Smooth muscle cell (in vitro differentiated cells): ENCODE data around the gene MCTP2. TPM values are rescaled to one million over a fixed set of nuclear protein-coding genes. Genes with fewer than 3 reads are reported as not detected.

Experiments used
- DNase-seq: peaks from one replicate; lab custom pipeline; 2025; ENCODE audit not compliant: unreplicated experiment; lab: John Stamatoyannopoulos, UW
- H2AFZ ChIP-seq: fragments of 200-600 bp; sonication (generic); 2 replicates; pipeline ENCODE4 v1.6.0; 2016; ENCODE audit warnings: antibody characterized with exemption, low read depth, mild to moderate bottlenecking
- H3F3A ChIP-seq: fragments of 200-600 bp; sonication (generic); 2 replicates; pipeline ENCODE4 v1.6.0; 2017; ENCODE audit warnings: antibody characterized with exemption, low read depth
- H3K27ac ChIP-seq: fragments of 200-600 bp; sonication (generic); 2 replicates; pipeline ENCODE4 v1.5.1; 2016; ENCODE audit warnings: low read depth, mild to moderate bottlenecking
- H3K27me3 ChIP-seq: fragments of 200-600 bp; sonication (generic); 2 replicates; pipeline ENCODE4 v1.6.1; 2016; ENCODE audit warnings: low read depth, mild to moderate bottlenecking
- H3K36me3 ChIP-seq: fragments of 200-600 bp; sonication (generic); 2 replicates; pipeline ENCODE4 v1.5.1; 2016; ENCODE audit warnings: low read depth
- H3K4me1 ChIP-seq: fragments of 200-600 bp; sonication (generic); 2 replicates; pipeline ENCODE4 v1.5.1; 2016; ENCODE audit warnings: low read depth
- H3K4me2 ChIP-seq: fragments of 200-600 bp; sonication (generic); 2 replicates; pipeline ENCODE4 v1.6.0; 2016; ENCODE audit warnings: mild to moderate bottlenecking
- H3K4me3 ChIP-seq: fragments of 200-600 bp; sonication (generic); 2 replicates; pipeline ENCODE4 v1.5.1; 2016; ENCODE audit warnings: mild to moderate bottlenecking
- H3K79me2 ChIP-seq: fragments of 200-600 bp; sonication (generic); 2 replicates; pipeline ENCODE4 v1.6.0; 2016; ENCODE audit warnings: low read depth, mild to moderate bottlenecking
- H3K9ac ChIP-seq: fragments of 200-600 bp; sonication (generic); 2 replicates; pipeline ENCODE4 v1.6.0; 2016; ENCODE audit warnings: low read depth
- H3K9me3 ChIP-seq: fragments of 200-600 bp; sonication (generic); replicated peaks from 2 replicates; pipeline ENCODE4 v1.5.1; 2016; ENCODE audit warnings: low read depth
- H4K20me1 ChIP-seq: fragments of 200-600 bp; sonication (generic); 2 replicates; pipeline ENCODE4 v1.6.0; 2016; ENCODE audit warnings: low read depth
- WGBS: methylation state at CpG from one replicate; pipeline ENCODE4 v1.1.7; 2016; ENCODE audit warnings: low lambda C conversion rate; 5-methylcytosine and 5-hydroxymethylcytosine counted together
- polyA plus RNA-seq: library from polyadenylated mRNA; unstranded; fragments of >200 nt; fragmentation: Nextera tagmentation; extraction: Ambion mirVana; gene quantifications from 2 replicates; pipeline ENCODE4 v1.2.1, GENCODE V29; 2016
- total RNA-seq: library from RNA; depleted of rRNA; stranded (reverse); fragments of >200 nt; gene quantifications from 2 replicates; pipeline ENCODE4 v1.2.3, GENCODE V29; 2014
- TF ChIP-seq, protein P1 (sequence below): fragments of 200-600 bp; sonication (generic); IDR thresholded peaks from 2 replicates; pipeline ENCODE4 v1.5.1; 2017; ENCODE audit warnings: borderline replicate concordance, mild to moderate bottlenecking, antibody characterized with exemption; ENCODE audit not compliant: insufficient read depth, poor library complexity, severe bottlenecking

The MCTP2 gene
- total and polyA plus RNA-seq, 2 experiments from 2014 or later = 12.1 to 32.1 TPM

DNA sequence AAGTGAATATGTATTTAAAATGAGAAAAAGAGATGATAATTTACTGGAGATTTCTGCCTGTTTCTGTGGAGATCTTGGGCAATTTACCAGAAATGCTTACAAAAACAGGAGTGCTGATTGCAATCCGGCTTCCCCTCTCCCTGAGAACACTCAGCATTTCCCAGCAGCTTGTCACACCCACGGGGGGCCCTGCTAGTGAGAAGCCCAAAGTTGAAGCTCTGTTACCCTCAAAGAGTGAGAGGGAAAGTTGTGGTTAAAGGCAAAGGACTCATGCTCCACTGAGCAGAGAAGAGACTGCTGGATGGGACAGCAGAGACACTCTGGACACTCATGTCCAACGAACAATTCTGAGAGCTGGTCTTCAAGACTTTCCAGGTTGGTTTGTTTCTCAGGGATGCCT is 2.9 kb downstream of the MCTP2 start:
- Histone ChIP-seq H3K36me3 (no peaks in the 10 kb centered on the region), H3K9ac (no peak overlapping the region), H3K4me3 (no peak overlapping the region), H3F3A (peaks cover 8% of the 10 kb centered on the region), H3K79me2 (peaks cover 26% of the 10 kb centered on the region), H3K27ac (peak overlapping the region; percentile 21), H3K4me1 (peaks cover 11% of the 10 kb centered on the region), H2AFZ (no peak overlapping the region), H3K27me3 (no peaks in the 10 kb centered on the region), H3K4me2 (peak overlapping the region; percentile 89), H3K9me3 (no peaks in the 10 kb centered on the region), H4K20me1 (peaks cover 36% of the 10 kb centered on the region)
- WGBS = 48% methylated on average over 3 of the region's 3 CpGs
- TF ChIP-seq, protein P1, sequence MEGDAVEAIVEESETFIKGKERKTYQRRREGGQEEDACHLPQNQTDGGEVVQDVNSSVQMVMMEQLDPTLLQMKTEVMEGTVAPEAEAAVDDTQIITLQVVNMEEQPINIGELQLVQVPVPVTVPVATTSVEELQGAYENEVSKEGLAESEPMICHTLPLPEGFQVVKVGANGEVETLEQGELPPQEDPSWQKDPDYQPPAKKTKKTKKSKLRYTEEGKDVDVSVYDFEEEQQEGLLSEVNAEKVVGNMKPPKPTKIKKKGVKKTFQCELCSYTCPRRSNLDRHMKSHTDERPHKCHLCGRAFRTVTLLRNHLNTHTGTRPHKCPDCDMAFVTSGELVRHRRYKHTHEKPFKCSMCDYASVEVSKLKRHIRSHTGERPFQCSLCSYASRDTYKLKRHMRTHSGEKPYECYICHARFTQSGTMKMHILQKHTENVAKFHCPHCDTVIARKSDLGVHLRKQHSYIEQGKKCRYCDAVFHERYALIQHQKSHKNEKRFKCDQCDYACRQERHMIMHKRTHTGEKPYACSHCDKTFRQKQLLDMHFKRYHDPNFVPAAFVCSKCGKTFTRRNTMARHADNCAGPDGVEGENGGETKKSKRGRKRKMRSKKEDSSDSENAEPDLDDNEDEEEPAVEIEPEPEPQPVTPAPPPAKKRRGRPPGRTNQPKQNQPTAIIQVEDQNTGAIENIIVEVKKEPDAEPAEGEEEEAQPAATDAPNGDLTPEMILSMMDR = no peak
- no peak for DNase-seq

DNA sequence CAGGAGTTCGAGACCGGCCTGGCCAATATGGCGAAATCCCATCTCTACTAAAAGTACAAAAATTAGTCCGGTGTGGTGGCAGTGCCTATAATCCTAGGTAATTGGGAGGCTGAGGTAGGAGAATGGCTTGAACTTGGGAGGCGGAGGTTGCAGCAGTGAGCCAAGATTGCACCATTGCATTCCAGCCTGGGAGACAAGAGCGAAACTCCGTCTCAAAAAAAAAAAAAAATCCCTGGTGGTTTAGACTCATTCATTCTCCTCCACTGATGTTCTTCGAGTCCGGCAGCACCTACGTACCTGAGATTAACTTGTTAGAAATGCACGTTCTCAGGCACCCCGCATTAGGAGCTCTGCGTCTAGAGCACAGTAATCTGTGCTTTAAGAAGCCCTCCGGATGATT is 3.7 kb downstream of the MCTP2 start:
- Histone ChIP-seq H3K4me3 (no peak overlapping the region), H4K20me1 (peaks cover 36% of the 10 kb centered on the region), H3K4me2 (peak overlapping the region; percentile 20), H3K36me3 (no peaks in the 10 kb centered on the region), H3K79me2 (peaks cover 26% of the 10 kb centered on the region), H3F3A (peaks cover 8% of the 10 kb centered on the region), H3K9ac (no peak overlapping the region), H2AFZ (no peak overlapping the region), H3K27ac (no peak overlapping the region), H3K4me1 (peaks cover 11% of the 10 kb centered on the region), H3K27me3 (no peaks in the 10 kb centered on the region), H3K9me3 (no peaks in the 10 kb centered on the region)
- 95% methylated on average over 14 of the region's 14 CpGs for WGBS
- TF ChIP-seq, protein P1 = no peak
- DNase-seq = no peak

DNA sequence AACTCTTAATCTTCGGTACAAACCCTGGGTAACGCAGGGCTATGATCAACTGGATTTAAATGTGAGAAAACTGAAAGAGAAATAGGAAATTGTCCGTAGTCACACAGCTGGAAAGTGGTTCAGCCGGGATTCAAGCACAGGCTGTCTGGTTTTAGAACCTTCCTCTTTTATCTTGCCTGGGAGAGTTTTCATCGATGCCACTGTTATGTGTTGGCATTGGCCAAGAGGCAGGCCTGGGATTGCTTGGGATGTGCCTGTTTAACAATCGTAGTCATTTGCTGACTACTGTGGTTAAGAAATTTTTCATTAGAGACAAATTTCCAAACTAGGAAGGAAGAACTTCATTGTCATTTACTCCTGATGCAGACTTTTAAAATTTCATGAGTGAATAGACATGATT is 4.3 kb downstream of the MCTP2 start:
- DNase-seq = no peak
- Histone ChIP-seq H3K4me2 (peak overlapping the region; percentile 20), H3K27me3 (no peaks in the 10 kb centered on the region), H3K36me3 (no peaks in the 10 kb centered on the region), H3F3A (peaks cover 6% of the 10 kb centered on the region), H4K20me1 (peaks cover 36% of the 10 kb centered on the region), H3K9me3 (no peaks in the 10 kb centered on the region), H3K4me3 (no peak overlapping the region), H2AFZ (no peak overlapping the region), H3K4me1 (peaks cover 5% of the 10 kb centered on the region), H3K27ac (no peak overlapping the region), H3K79me2 (peaks cover 26% of the 10 kb centered on the region), H3K9ac (no peak overlapping the region)
- TF ChIP-seq, protein P1 = no peak
- 79% methylated on average over 6 of the region's 6 CpGs for WGBS

DNA sequence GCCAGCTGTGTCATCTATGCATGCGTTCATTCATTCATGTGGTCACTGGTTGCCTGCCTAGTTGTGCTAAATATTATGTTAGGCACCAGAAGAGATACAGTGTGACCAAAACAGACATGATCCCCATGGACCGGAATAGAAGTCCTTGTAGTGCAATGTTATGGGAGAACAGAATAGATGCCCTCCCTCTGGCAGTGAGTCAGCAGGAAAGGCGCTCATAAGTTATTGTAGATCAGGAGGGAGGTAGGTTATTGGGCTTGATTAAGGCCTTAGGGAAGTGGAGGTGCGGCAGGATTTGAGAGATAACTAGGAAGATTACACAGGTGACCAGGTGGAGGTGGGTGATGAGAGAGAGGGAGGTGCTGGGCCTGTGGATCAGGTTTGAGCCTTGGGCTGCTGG is 5.2 kb downstream of the MCTP2 start:
- Histone ChIP-seq H3K4me2 (no peak overlapping the region), H3F3A (no peaks in the 10 kb centered on the region), H3K79me2 (peaks cover 32% of the 10 kb centered on the region), H3K27ac (no peak overlapping the region), H4K20me1 (peaks cover 36% of the 10 kb centered on the region), H2AFZ (no peak overlapping the region), H3K9ac (no peak overlapping the region), H3K4me3 (no peak overlapping the region), H3K9me3 (no peaks in the 10 kb centered on the region), H3K36me3 (no peaks in the 10 kb centered on the region), H3K4me1 (peaks cover 4% of the 10 kb centered on the region), H3K27me3 (no peaks in the 10 kb centered on the region)
- TF ChIP-seq, protein P1 = no peak
- WGBS = 91% methylated on average over 4 of the region's 4 CpGs
- DNase-seq = no peak
